HT-29 (cell line): ENCODE measurements around the gene PDE8B. TPM values are rescaled to one million over a fixed set of nuclear protein-coding genes. Genes with fewer than 3 reads are reported as not detected.

Source experiments
- DNase-seq: peaks from one replicate; pipeline ENCODE4 v3.0.0-alpha.2; 2015; ENCODE audit warnings: low spot score
- total RNA-seq: library from RNA; depleted of rRNA; stranded (reverse); fragments of >200 nt; shearing (Covaris generic); gene quantifications from 2 replicates; pipeline ENCODE4 v1.2.3, GENCODE V29; 2014

PDE8B gene
- total RNA-seq, 1 experiment from 2014 or later = not detected

DNA sequence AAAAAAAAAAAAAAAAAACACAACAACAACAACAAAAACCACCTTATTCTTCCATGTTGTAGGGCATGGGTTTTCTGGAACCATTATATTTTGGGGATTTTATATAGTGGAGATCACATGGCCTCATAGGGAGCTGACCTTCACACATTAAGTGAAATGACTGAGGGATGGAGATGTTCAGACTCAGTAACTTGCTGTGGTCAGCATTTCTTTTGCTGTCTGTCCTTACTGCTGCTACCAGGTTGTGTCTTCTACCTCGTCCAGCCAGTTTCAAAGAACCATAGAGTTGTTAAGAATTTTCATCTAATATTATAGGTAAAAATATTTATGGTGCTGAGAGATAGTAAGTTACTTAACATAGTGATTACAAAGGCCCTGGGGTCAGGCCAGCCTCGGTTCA lies 107.6 kb downstream of the PDE8B start:
- DNase-seq = no peak

GRCh38 chr5:77319117-77319804 lies 108.8 kb downstream of the PDE8B start:
- no peak for DNase-seq

DNA sequence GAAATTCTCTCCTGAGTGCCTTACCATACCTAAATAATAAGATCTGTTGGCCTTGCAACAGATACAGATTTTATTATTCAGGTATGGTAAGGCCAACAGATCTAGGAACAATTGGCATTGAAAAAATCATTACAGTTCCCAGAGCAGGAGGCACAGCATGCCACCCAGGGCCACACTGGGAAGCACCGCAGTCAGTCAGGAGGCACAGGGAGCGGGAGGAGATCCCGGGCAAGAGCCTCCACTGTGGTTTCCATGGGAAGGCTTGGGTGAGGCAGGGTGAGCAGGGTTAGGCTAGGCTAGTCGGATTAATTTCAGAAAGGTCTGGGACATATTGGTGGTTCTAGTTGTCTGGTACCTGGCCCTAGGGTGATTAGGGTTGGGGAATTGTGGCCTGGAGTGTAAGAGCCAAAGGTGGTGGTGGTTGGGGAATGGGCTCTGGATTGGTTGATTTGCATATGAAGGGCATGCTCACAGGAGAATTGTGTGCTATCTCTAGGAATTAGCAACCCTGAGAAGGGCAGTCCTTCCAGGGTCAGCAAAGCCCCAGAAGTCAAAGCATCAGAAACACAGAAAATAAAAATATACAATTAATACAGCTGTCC lies 111.4 kb downstream of the PDE8B start:
- DNase-seq = no peak

DNA sequence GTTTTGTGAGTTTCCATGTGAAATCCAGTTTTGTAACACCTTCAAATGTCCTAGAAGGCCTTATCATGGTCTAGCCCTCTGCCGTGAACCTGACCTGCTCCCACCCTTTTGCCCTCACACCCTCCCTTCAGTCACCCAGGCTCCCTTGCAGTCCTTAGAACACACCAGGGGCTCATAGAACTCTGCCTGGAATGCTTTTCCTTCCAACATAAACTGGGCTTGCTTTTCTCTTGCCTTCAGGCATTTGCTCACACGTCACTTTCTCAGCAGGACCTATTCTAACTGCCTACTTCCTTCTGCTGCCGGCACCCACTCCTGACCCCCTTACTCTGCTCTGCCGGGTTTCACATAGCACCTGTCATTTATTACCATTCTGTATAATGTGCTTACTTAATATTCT lies 111.9 kb downstream of the PDE8B start:
- DNase-seq = no peak

GRCh38 chr5:77325921-77326541 lies 115.6 kb downstream of the PDE8B start:
- DNase-seq = no peak

- no peak for DNase-seq
These were observed 116.7 kb downstream of the PDE8B start for GRCh38 chr5:77326986-77327734.

DNA sequence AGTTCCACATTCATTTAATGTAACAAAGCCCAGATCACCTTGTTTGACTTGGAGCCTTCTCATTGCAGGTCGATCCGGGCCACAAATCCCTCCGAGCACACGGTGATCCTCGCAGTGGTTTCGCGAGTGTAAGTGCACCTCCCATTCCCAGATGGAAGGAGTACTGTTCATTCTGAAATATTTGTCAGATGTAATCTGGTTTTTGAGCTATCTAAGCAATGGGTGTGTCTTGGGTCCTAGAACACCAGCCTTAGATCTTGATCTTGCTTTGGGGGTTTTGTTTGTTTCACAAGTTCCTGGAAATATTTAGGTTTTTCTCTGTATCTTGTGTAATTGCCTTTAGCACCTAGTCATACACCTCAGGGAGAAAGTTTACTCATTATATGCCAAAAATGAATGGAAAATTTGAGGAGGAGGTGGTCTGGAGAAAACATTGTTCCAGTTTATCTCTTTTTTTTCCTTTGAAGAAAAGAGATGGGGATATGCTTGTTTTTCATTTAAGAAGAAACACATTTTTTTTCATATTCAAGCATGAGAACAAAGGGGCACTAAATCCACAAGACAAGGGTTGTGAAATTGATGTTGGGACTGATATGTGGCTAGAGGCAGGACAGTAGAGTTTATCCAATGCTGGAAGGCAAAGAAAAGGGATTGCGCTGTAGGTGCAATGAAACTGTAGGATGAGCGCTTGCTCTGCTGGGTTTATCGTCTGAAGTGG lies 118.6 kb downstream of the PDE8B start:
- DNase-seq = no peak

DNA sequence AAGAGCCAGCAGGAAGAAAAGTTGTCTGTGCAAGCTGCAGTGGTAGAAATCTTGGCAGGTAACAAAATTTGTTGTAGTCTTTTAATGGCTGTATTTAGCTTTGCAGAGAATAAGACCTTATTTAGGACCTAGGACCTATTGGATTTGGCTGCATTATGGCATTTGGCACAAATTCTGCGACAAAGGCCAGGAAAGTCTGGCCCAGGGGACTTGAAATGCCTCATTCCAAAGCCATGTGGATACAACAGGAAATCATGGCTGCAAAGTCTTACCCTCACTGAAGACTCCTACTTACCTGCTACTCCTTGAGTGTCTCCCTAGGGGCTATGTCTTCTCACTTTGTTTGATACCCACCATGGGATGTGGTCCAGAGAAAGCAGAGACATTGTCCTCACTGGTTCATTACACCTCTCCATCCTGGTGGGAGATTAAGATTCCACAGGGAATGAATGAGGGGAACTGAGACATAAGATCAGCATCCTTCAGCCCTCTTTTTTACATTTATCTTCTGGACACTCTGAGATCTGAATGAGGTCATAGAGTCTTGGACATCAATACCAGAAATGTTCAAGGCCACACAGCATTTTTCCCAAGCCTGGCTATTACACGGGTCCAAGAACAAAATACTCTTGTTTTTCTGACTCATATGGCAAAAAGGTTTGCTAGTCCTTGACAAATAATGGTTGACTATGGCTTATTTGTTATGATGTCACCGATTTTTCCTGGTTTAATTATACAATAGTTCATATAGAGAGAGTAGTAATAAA lies 119.4 kb downstream of the PDE8B start:
- no peak for DNase-seq

DNA sequence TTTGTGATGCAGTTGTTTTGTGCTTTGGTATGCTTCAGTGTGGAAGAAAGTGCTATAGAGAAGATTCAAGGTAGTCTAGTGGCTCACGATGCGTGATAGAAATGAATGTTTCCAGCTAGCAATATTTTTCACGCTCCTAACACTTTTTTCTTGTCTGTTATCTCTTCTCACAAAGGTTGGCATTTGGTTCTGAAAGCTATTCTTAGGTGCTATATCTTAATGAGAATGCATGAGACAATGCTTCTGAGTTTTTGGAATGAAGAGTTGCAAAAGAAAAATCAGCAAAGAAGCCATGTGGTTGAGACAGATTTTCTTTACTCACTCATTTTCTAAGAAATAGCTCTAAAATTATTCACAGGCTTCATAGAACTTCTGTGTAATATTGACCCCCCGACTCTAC lies 122.6 kb downstream of the PDE8B start:
- no peak for DNase-seq

DNA sequence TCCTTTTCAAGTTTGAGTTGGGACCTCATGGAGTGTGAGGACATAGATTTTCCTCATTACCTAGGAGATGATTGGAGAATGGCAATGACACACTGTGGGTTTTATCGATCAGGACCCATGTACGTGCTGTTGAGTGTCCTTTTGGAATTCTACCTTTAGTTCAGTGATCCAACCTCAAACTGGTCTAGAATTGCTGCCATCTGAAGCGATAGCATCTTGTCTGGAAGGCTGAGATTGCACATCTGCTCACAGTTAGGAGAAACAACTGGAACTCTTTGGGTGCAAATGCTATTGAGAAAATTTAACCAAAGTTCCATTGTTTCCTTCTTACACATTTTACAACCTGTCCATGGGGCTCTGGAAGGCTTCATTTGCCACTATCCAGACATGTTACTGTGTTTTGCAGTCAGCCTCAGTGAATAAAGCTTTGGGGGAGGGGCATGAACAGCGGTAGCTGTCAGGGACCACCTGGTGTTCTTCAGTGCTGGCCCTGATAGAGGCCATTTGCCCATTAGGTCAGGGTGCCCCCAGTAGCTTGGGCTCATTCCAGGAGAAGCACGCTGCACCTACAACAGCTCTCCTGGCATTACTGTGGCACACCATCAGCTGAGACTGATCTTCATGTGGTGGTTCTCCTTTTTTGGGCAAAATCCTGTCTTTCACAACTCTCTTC lies 123.1 kb downstream of the PDE8B start:
- DNase-seq = no peak

DNA sequence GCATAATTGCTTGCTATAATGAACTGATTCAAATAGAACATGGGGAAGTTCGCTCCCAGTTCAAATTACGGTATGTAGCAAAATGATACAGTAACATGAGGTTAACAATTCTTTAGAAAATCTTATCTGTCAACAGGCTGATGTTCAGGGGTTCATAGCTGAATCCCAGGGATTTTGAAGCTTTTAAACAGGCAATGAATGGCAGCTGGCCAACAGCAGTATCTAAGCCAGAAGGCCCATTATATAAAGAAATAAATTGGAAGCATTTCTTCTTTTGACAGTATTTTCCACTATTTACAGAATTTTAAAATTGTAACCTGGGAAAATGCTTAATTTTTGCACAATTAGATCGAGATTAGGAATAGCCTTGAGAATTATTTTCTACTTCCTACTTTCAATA lies 126.8 kb downstream of the PDE8B start:
- no peak for DNase-seq

- no peak for DNase-seq
These were observed 127.2 kb downstream of the PDE8B start for GRCh38 chr5:77337686-77338085.

- no peak for DNase-seq
These were observed 128.9 kb downstream of the PDE8B start for GRCh38 chr5:77339337-77339890.

DNA sequence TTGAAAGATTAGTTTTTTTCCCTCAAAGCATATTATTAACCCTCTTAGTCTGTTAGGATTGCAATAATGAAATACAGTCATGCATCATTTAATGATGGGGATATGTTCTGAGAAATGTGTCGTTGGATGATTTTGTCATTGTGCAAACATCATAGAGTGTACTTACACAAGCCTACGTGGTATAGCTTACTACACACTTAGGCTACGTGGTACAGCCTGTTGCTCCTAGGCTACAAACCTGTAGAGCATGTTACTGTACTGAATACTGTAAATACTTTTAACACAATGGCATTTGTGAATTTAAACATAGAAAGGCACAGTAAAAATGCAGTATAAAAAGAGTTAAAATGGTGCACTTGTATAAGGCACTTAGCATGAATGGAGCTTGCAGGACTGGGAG lies 132.7 kb downstream of the PDE8B start:
- DNase-seq = no peak

DNA sequence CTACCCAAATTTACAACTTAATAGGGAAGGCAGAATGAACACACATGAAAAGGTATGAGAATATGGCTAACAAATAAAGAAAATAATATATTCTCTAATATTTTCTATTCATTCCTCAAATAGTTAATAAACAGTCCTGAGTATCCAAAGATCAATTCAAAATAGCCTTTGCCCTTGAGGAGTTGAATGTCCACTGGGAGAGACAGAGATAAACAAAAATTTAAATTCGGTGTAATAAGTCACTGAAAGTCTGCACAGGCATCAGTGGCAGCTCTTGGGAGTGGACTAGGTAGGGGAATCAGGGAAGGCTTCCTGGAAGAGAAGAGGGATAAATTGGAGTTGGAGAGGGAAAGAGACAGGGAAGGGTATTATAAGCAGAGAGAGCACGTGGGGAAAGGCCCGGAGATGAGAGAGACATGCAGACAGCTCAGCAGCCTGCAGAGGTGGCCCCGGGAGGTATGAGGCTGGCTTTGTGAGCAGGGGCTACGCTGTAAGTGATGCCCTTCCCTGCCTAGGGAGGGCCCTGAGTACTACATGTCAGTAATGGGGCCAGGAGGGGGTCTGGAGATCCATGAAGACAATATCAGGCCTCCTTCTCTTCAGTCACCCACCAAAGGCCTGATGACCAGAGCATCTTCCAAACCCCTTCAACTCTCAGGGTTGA lies 137.1 kb downstream of the PDE8B start:
- no peak for DNase-seq

- DNase-seq = no peak
These were observed 142.8 kb downstream of the PDE8B start for GRCh38 chr5:77353251-77353650.

DNA sequence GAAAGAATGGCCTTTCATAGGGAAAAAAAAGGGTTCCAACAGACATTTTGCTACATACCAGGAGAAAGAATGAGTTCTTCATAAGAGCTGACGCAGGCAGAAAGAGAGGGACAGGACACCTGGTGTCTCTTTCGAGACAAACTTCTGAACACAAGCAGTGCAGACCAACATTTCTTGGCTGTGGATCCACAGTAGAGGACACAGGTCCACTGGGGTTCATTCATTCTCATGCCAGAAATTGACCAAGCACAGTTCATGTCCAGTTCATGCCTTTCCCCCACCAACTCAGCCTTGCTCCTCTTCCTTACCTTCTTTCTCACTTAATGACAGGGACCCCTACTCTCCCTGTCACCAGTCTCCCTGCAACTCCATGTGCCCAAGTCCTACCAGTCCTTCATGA lies 144.0 kb downstream of the PDE8B start:
- no peak for DNase-seq

- no peak for DNase-seq
These were observed 144.6 kb downstream of the PDE8B start for GRCh38 chr5:77355080-77355479.

GRCh38 chr5:77355751-77356150 lies 145.3 kb downstream of the PDE8B start:
- no peak for DNase-seq

DNA sequence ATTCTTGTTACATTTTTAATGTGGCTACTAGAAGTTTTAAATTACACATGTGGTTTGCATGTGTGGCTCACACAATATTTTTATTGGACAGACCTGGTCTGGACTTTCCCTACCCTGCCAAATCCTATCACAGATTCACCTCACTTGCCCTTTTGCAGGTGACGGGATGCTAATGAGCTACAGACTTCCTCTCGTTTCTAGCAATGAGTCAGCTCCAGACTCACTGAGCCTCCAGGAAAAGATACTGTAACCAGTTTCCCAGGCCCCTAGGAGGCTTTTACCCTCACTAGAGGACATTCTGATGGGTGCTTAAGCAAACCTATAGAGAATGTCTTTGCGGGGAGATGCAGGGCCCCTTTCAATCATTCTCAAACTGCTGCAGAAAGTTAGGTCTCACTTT lies 146.3 kb downstream of the PDE8B start:
- DNase-seq = no peak
